K562 treated with DMSO at 1 percent for 24 hours (cell line): ENCODE measurements around the gene NPHP4. TPM values are rescaled to one million over a fixed set of nuclear protein-coding genes. Genes with fewer than 3 reads are reported as not detected.

Source experiments
- total RNA-seq: library from RNA; unstranded; fragments of 300-600 nt; gene quantifications from 2 replicates; pipeline ENCODE4 v1.2.3, GENCODE V29; 2022; ENCODE audit warnings: low read depth; ENCODE audit not compliant: insufficient read depth

The NPHP4 gene
- total RNA-seq, result 23.1 and 23.7 TPM in 2 replicates

GRCh38 chr1:5992026-5992813 is at the start of gene NPHP4:
NPHP4 (minus strand) TSS chr1:5992425; CDS start chr1:5986289, 6,136 bp downstream.

Other genes starting within 250 kb of the NPHP4 start
- gene KCNAB2, start 53.5 kb upstream of the NPHP4 start, total RNA-seq, result 30.7 and 32.0 TPM in 2 replicates
- gene CHD5, start 187.9 kb upstream of the NPHP4 start, total RNA-seq, result 0.06 and 0.12 TPM in 2 replicates
- gene RPL22, start 207.2 kb upstream of the NPHP4 start, total RNA-seq, result 280 and 312 TPM in 2 replicates
- gene RNF207, start 213.7 kb upstream of the NPHP4 start, total RNA-seq, result 13.2 and 13.6 TPM in 2 replicates
- gene ICMT, start 243.5 kb upstream of the NPHP4 start, total RNA-seq, result 54.5 and 57.7 TPM in 2 replicates